Measurements from ENCODE around the gene FAM110C. TPM values are rescaled to one million over a fixed set of nuclear protein-coding genes. Genes with fewer than 3 reads are reported as not detected.
"Not testable (repeated sequence)": the region's sequence is repeated elsewhere in the genome, so short reads cannot be mapped to it uniquely, and the experiment has no call there.

The FAM110C gene
- total RNA-seq, 1 donor from 2014 or later = 11.7 TPM

DNA sequence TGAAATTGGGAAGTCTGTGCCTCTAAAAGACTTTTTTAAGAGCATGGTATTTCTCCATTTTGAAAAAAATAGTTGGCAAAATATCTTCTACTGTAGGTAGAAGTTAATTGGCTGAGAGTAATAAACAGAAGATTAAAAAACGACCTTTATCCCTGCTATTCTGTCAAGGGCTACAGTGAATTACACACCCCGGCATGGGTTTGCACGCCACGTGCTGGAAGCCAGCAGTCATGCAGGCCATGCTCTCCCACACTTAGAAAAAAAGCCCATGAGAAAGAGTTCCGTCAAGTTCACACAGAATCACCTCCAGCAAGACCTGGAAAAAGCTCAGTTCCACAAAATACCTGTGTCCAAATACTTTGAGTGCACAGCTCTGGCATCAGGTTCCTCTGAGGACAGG, 26.8 kb downstream of the FAM110C start:
- TF ChIP-seq, protein P1, sequence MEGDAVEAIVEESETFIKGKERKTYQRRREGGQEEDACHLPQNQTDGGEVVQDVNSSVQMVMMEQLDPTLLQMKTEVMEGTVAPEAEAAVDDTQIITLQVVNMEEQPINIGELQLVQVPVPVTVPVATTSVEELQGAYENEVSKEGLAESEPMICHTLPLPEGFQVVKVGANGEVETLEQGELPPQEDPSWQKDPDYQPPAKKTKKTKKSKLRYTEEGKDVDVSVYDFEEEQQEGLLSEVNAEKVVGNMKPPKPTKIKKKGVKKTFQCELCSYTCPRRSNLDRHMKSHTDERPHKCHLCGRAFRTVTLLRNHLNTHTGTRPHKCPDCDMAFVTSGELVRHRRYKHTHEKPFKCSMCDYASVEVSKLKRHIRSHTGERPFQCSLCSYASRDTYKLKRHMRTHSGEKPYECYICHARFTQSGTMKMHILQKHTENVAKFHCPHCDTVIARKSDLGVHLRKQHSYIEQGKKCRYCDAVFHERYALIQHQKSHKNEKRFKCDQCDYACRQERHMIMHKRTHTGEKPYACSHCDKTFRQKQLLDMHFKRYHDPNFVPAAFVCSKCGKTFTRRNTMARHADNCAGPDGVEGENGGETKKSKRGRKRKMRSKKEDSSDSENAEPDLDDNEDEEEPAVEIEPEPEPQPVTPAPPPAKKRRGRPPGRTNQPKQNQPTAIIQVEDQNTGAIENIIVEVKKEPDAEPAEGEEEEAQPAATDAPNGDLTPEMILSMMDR (IDR thresholded peaks at IDR 0.05; ENCODE audit: insufficient read depth, low read length, poor library complexity, severe bottlenecking) = no peak
- Histone ChIP-seq H3K36me3 (ENCODE audit: control insufficient read depth, insufficient read depth, low read length) (no peaks in the 10 kb centered on the region), H3K4me3 (ENCODE audit: low read depth, low read length) (no peak overlapping the region), H3K27me3 (ENCODE audit: control insufficient read depth, insufficient read depth, low read length) (no peaks in the 10 kb centered on the region)
- DNase-seq (ENCODE audit: low read depth) = no peak

DNA sequence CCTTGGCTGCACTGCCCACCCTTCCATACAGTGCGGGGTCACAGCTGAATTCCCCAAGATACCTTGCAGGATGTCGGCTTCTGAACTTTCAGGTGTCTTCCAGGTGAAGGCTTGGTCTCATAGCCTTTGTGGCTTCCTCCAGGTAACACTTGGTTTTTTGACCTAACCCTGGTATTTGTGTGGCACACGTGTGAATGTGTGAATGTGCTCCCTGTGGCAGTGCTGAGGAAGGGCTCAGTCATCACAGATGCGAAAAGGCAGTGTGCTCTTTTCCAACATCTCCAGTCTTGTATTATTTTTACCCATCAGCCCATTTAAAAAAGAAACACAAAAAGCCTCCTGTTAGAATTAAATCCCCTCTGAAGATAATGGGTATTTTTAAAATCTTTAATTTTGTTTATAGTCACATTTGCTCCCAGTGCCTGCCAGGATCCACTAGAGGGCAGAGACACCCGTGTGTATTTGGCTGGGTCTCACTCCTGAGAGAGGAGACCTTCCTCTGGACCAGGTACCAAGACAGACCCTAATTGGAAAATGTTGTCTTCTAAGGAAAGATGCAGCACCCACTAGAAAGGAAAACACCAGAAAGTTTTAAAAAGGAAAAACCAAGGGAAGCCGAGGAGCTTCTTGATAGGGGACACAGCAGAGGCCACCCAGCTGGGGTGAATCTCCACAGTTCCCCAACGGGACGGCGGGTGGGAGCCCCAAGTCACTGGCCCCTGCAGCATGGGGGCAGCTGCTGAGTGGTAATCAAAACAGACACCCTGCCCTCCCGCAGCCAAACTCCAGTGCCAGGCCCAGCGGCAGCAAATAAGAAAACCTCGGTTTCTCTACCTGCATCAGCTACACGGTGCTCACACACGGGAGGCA, 27.7 kb downstream of the FAM110C start:
- Histone ChIP-seq H3K36me3 (ENCODE audit: control insufficient read depth, insufficient read depth, low read length) (no peaks in the 10 kb centered on the region), H3K4me3 (ENCODE audit: low read depth, low read length) (no peak overlapping the region), H3K27me3 (ENCODE audit: control insufficient read depth, insufficient read depth, low read length) (no peaks in the 10 kb centered on the region)
- DNase-seq (ENCODE audit: low read depth) = no peak
- TF ChIP-seq, protein P1 (IDR thresholded peaks at IDR 0.05; ENCODE audit: insufficient read depth, low read length, poor library complexity, severe bottlenecking) = peak; percentile 75

DNA sequence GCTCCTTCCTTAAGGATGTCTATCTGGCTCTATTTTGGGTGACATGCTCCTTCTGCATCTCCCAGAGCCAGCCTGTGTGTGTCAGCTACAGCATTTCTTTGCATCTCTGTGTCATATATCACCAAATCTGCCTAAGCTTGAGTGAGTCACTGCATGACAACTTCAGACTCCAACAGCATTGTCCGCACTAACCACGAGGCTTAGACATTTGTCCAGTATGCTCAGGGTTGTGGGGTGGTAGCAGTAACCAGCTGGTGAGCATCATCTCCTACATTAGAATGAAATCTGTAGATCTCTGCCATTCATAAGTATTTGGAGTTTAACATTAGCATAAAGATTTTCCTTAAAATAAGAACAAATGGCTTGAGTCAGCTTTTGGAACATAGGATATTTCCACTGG, 30.4 kb downstream of the FAM110C start:
- DNase-seq (ENCODE audit: low read depth); H3K36me3 ChIP-seq (ENCODE audit: control insufficient read depth, insufficient read depth, low read length); H3K4me3 ChIP-seq (ENCODE audit: low read depth, low read length); H3K27me3 ChIP-seq (ENCODE audit: control insufficient read depth, insufficient read depth, low read length): not testable (repeated sequence)

DNA sequence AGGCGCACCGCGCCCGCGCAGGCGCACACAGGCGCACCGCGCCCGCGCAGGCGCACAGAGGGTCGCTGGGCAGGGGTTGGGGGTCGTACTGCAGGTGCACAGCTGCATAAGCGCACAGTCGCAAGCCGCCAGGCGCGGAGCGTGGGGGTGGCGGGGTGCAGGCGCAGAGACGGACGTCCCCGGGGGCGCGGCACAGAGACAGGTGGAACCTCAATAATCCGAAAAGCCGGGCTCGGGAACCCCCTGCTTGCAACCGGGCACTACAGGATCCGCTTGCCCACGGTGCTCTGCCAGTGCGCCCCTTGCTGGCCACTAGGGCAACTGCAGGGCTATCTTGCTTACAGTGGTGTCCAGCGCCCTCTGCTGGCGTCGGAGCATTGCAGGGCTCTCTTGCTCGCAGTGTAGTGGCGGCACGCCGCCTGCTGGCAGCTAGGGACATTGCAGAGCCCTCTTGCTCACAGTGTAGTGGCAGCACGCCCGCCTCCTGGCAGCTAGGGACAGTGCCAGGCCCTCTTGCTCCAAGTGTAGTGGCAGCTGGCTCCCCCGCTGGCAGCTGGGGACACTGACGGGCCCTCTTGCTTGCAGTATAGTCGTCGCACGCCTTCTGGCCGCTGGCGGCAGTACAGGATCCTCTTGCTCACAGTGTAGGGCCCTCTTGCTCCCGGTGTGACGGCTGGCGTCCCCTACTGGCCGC, 34.9 kb downstream of the FAM110C start:
- no peaks in the 10 kb centered on the region for H3K36me3 ChIP-seq (ENCODE audit: control insufficient read depth, insufficient read depth, low read length)
- TF ChIP-seq, protein P1 (IDR thresholded peaks at IDR 0.05; ENCODE audit: insufficient read depth, low read length, poor library complexity, severe bottlenecking) = peak; percentile 80
- H3K4me3 ChIP-seq (ENCODE audit: low read depth, low read length) = no peak overlapping the region
- H3K27me3 ChIP-seq (ENCODE audit: control insufficient read depth, insufficient read depth, low read length) = no peaks in the 10 kb centered on the region
- no peak for DNase-seq (ENCODE audit: low read depth)

DNA sequence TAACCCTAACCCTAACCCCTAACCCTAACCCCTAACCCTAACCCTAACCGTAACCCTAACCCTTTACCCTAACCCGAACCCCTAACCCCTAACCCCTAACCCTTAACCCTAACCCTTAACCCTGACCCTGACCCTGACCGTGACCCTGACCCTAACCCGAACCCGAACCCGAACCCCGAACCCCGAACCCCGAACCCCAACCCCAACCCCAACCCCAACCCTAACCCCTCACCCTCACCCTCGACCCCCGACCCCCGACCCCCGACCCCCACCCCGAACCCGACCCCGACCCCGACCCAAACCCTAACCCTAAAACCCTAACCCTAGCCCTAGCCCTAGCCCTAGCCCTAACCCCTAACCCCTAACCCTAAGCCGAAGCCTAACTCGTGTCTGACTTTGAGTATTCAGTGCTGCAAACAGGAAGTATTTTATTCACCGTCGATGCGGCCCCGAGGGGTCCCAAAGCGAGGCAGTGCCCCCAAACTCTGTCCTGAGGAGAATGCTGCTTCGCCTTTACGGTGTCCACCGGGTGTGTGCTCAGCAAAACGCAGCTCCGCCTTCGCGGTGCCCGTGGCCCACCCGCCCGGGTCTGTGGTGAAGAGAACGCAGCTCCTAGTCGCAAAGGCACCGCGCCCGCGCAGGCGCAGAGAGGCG, 36.0 kb downstream of the FAM110C start:
- Histone ChIP-seq H3K4me3 (ENCODE audit: low read depth, low read length) (no peak overlapping the region), H3K36me3 (ENCODE audit: control insufficient read depth, insufficient read depth, low read length) (no peaks in the 10 kb centered on the region), H3K27me3 (ENCODE audit: control insufficient read depth, insufficient read depth, low read length) (no peaks in the 10 kb centered on the region)
- DNase-seq (ENCODE audit: low read depth) = no peak
- TF ChIP-seq, protein P1 (IDR thresholded peaks at IDR 0.05; ENCODE audit: insufficient read depth, low read length, poor library complexity, severe bottlenecking) = no peak

Other genes with a start within 250 kb of the FAM110C start
- gene SH3YL1, start 217.5 kb upstream of the FAM110C start, total RNA-seq = 41.4 and 50.2 TPM in 2 replicates
- 112 and 120 TPM in 2 replicates for gene ACP1, start 218.4 kb upstream of the FAM110C start, total RNA-seq
- 2.5 and 2.8 TPM in 2 replicates for gene ALKAL2, start 241.6 kb upstream of the FAM110C start, total RNA-seq